ENCODE data around the gene RSBN1.

RSBN1 gene

GRCh38 chr1:113811156-113811887, 954 bp downstream of the RSBN1 start:
- DNase-seq = no peak

- DNase-seq = no peak
Observed at GRCh38 chr1:113809670-113810602, 2.3 kb downstream of the RSBN1 start.

GRCh38 chr1:113808450-113809195, 3.7 kb downstream of the RSBN1 start:
- no peak for DNase-seq

GRCh38 chr1:113805639-113806038, 6.6 kb downstream of the RSBN1 start:
- DNase-seq = no peak

- DNase-seq = no peak
Observed at GRCh38 chr1:113805256-113805531, 7.1 kb downstream of the RSBN1 start.

GRCh38 chr1:113804421-113805255, 7.6 kb downstream of the RSBN1 start:
- DNase-seq = no peak

- DNase-seq = no peak
Observed at GRCh38 chr1:113802367-113803007, 9.8 kb downstream of the RSBN1 start.

- DNase-seq = no peak
Observed at GRCh38 chr1:113800487-113800886, 11.8 kb downstream of the RSBN1 start.

- DNase-seq = no peak
Observed at GRCh38 chr1:113797472-113797871, 14.8 kb downstream of the RSBN1 start.

GRCh38 chr1:113793878-113794834, 18.1 kb downstream of the RSBN1 start:
- DNase-seq = no peak

GRCh38 chr1:113792986-113793385, 19.3 kb downstream of the RSBN1 start:
- no peak for DNase-seq

- no peak for DNase-seq
Observed at GRCh38 chr1:113792471-113792870, 19.8 kb downstream of the RSBN1 start.

- DNase-seq = no peak
Observed at GRCh38 chr1:113788802-113789201, 23.5 kb downstream of the RSBN1 start.

GRCh38 chr1:113787663-113788062, 24.6 kb downstream of the RSBN1 start:
- DNase-seq = no peak

GRCh38 chr1:113786069-113786468, 26.2 kb downstream of the RSBN1 start:
- no peak for DNase-seq

GRCh38 chr1:113784104-113784779, 28.0 kb downstream of the RSBN1 start:
- no peak for DNase-seq

GRCh38 chr1:113783254-113784103, 28.8 kb downstream of the RSBN1 start:
- peak; percentile 69 for DNase-seq

- DNase-seq = no peak
Observed at GRCh38 chr1:113782406-113782805, 29.9 kb downstream of the RSBN1 start.
